ENCODE measurements around the gene UBXN11.
"Not testable (repeated sequence)": the region's sequence is repeated elsewhere in the genome, so short reads cannot be mapped to it uniquely, and the experiment has no call there.

The UBXN11 gene

DNA sequence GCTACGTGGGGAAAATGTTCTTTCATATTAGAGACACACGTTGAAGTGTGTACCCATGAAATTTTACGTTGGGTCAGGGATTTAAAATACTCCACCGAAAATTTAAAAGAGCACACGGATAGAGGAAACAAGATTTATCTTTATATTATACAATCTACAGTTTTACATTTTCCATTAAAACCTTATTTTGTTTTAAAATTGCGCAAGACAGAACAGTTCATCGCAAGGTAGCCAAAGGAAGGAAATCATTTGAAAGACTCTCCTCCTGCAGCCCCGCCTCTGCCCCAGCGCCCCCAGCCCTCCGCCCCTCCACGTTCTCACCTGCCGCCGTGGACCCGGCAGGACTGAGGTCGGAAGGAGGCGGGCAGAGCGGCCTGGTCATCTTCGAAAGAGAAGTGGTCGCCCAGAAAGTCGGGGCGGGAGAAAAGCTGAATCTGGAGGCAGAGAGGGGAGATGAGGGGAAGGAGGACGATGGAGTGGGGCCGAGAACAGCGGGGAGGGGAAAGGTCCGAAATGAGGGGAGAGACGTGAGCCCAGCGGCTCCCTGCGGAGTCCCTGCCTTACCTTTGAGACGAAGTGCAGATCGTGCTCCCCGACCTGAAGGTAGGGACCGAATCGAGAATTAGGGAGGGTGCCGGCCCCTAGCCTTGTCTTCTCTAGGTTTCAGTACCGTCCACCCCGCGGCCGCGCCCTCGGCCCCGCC lies 29.5 kb upstream of the UBXN11 start:
- no peak for DNase-seq

DNA sequence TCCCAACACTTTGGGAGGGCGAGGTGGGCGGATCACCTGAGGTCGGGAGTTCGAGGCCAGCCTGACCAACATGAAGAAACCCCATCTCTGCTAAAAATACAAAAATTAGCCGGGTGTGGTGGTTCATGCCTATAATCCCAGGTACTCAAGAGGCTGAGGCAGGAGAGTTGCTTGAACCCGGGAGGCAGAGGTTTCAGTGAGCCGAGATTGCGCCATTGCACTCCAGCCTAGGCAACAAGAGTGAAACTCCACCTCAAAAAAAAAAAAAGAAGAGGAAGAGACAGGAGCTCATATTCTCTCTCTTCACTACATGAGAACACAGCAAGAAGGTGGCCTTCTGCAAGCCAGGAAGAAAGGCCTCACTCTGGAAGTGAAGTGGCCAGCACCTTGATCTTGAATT lies 26.9 kb upstream of the UBXN11 start:
- not testable (repeated sequence) for DNase-seq

DNA sequence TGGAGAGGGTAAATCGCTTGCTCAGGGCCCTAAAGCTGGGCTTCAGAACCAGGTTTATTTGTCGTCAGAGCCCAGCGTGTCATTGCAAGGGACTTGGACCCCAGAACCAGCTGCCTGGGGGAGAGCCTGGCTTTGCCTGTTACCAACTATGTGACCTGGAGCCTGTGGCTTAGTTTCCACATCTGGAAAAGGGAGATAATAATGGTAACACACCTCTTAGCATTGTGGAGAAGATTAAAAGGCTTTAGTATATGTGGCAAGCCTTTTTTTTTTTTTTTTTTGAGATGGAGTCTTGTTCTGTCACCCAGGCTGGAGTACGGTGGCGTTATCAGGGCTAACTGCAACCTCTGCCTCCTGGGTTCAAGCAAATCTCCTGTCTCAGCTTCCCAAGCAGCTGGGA lies 23.8 kb upstream of the UBXN11 start:
- no peak for DNase-seq

DNA sequence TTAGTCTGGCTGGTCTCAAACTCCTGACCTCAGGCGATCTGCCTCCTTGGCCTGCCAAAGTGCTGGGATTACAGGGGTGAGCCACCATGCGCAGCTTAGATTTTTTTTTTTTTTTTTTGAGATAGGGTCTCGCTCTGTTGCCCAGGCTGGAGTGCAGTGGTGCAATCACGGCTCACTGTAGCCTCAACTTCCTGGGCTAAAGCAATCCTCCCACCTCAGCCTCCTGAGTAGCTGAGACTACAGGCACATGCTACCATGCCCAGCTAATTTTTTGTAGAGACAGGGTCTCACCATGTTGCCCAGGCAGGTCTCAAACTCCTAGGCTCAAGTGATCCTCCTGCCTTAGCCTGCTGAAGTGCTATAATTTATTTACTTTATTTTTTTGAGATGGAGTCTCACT lies 22.9 kb upstream of the UBXN11 start:
- not testable (repeated sequence) for DNase-seq

DNA sequence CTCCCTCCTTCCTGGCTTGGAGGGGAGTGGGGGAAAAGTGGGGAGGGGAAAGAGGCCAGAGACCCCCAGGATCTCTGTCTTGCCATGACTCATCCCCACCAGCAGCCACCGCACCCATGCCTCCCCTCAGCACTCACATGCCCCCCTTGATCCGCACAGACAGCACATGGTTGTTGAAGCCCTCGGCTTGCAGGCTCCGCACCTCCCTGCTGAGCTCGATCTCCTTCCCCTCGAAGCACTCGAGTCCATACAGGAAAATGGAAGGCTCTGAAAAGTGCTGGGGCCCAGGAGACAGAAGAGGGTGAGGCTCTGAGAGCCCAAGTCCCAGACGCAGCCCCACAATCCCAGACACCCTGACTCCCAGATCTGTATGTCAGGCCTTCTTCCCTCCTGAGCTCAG lies 22.2 kb upstream of the UBXN11 start:
- no peak for DNase-seq

DNA sequence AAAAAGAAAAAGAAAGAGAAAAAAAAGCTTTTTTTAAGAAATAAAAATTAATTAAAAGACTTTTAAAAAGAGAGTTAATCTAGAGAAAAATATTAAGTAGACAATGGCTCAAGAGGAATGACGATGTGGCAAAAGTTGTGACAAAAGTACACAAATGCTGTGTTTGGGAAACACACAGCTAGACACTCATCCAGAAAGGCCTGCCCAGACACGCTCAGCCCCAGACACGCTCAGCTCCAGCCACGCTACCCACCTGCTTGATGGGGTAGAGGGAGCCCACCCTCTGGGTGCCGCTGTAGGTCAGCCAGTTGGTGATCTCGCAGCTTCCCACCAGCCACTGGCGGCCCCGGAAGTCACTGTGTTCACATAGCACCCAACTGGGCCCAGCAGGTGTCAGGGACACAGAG lies 21.5 kb upstream of the UBXN11 start:
- no peak for DNase-seq

DNA sequence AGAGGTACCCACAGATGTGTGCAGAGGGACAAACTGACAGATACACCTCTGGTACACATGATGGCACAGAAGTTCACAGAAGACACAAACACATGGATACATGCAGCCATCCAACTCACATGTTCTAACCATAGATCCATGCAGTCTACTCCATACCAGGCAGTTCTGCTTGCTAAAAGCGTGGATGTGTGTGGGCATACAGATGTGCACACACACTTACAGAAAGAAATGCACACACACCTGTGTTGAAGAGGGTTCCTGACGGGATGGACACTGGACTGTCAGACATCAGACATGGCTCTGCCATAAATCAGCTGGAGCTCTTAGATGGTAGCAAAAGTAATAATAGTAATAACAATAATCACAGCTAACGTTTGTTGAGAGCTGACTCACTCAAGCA lies 18.1 kb upstream of the UBXN11 start:
- no peak for DNase-seq

DNA sequence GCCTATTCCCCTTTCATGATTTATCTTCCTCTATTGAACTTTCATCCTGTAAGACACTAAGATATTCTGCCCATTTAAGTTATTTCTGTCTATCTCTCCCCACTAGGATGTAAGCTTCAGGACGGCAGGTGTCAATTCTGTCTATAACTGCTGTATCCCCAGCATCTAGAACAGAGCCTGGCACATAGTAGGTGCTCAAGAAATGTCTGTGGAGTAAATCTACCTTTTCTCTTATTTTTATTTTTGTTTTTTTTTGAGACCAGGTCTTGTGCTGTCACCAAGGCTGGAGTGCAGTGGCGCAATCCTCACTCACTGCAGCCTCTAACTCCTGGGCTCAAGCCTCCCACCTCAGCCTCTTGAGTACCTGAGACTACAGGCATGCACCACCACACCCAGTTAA lies 16.9 kb upstream of the UBXN11 start:
- no peak for DNase-seq

DNA sequence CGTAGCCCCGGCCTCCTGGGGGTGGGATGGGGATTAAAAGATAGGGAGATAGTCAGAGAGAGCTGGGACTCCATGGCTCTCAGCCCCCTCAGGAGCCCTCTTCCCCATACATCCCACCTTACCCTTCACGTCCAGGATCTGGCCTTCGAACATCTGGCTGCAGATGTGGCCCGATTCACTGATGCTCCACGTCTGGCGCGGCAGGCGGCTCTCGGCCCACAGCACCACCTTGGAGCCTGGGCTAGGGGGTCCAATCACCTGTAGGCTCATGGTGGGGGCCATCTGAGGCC lies 15.6 kb upstream of the UBXN11 start:
- DNase-seq, result no peak

DNA sequence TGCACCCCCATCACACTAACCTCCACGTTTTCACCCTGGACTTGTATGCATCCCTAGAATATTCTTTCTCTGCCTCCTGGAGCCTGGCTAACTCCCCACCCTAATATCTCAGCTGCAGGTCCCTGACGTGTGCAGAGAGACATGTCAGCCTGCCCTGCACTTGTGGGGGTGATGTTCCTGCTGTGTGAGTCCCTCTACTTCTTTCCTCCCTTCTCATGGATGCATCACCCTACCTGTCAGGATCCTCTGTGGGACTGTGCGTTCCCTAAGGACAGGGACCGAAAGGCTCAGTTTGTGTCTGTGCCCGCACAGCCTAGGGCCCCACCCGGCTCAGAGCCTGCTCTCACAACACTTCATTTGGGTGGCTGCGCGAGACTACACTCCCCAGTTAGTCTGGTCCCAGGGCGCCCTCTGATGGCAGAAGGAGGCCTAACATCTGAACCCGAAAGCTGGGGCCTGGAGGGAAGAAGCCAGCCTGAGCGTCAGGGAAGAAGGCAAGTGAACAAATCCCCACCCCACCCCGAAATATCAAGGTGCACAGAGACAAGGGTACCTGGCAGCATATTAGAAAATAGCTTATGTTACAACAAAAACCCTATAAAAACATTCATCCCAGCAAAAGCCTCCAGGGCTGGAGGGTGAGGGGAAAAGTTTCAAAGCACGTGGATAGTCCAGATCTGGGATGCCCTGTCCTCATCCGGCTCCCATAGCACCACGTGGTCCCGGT lies 15.0 kb upstream of the UBXN11 start:
- DNase-seq, result peak; percentile 84

DNA sequence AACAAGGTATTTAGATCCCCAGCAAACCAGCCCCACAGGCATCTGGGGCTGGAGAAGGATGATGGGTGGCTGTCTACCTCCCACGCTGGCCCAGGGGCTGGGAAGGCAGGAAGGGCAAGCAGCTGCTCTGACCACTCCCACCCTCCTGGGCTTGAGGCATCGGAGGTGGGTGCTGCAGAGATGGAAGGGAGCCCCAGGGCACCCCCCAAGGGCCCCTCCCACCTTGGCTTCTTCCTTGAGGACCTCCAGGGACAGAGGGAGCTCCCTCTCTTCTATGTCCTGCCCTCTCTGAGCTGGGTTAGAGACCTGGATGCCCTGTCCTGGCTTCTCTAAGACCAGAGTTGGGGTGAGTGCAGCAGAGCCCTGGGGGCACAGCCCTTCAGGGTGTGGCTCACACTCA lies 14.5 kb upstream of the UBXN11 start:
- no peak for DNase-seq

DNA sequence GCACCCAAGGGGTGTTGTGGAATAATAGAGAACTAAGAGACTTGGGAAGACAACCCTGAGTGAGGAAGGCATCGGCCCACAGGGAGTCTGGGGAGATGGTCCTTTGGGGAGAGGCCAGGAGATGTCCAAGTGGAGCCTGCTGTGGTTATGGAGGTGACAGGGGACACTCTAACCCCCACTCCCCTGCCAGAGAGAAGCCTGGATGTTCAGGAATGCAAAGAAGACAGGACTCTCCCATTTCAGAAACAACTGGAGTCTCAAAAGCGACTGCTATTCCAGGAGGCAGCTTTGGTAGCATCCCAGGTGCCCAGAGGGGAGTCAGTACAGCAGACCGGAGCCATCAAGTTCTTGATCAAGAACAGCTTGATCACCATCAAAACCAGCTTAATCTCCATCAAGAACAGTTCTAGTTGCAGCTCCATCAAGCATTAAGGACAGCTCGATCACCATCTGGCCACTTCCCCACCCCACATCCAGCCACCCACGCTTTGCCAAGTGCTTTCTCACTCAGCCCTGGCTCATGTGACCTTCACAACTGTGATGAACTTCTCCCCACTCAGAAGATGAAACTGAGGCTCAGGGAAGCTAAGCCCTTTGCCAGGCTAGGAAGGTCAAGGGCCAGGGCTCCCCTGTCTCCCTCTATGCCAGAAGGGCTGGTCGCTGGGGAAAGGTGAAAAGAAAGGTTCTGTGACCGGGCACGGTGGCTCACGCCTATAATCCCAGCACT lies 12.1 kb upstream of the UBXN11 start:
- no peak for DNase-seq

DNA sequence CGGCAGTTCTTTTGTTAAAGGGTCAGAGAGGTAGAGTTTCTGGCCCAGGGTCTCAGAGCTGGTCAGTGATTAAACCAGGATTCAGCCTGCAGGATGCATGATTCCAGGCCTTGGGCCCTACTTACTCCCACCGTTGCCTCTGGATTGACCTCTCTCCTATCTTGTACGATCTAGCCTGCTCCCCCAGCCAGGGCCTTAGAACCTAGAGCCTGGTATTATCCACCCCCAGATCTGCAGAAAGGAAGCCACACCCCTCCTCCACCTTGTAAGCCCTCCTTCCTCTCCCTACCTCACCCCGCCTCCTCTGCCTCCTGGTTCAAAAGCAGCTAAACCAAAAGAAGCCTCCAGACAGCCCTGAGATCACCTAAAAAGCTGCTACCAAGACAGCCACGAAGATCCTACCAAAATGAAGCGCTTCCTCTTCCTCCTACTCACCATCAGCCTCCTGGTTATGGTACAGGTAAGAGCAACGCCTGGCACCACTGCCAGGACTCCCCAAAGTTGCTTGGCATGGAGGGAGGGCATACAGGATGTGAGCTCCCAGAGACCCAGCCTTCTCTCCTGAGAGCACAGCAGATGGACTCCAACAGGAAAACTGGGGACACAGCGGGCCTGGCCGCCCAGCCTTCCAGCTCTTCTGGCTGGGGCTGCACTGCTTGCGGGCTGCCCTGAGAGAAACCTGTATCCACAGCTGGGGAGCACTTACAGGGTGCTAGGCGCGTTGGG lies 11.3 kb upstream of the UBXN11 start, which contains the start of gene CD52:
Gene CD52 (plus strand): TSS at position 347 of the 726 bp plus-strand sequence. CDS start 60 bp downstream, at position 407.
- DNase-seq, result no peak

DNA sequence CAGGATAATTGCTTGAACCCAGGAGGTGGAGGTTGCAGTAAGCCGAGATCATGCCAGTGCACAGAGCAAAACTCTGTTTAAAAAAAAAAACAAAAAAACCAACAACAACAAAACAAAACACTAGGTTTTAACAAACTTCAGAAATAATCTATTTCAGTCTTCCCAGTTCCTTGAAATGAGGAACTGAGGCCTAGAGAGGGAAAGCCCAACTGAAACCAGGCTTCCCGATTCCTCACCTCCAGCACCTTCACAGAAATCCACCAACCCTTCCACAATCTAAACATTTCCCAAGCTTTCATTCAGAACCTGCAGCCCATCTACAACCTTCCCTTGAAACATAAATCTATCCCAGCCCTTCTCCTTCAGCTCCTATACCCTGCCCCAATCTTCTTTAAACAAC lies 10.7 kb upstream of the UBXN11 start:
- DNase-seq, result no peak

DNA sequence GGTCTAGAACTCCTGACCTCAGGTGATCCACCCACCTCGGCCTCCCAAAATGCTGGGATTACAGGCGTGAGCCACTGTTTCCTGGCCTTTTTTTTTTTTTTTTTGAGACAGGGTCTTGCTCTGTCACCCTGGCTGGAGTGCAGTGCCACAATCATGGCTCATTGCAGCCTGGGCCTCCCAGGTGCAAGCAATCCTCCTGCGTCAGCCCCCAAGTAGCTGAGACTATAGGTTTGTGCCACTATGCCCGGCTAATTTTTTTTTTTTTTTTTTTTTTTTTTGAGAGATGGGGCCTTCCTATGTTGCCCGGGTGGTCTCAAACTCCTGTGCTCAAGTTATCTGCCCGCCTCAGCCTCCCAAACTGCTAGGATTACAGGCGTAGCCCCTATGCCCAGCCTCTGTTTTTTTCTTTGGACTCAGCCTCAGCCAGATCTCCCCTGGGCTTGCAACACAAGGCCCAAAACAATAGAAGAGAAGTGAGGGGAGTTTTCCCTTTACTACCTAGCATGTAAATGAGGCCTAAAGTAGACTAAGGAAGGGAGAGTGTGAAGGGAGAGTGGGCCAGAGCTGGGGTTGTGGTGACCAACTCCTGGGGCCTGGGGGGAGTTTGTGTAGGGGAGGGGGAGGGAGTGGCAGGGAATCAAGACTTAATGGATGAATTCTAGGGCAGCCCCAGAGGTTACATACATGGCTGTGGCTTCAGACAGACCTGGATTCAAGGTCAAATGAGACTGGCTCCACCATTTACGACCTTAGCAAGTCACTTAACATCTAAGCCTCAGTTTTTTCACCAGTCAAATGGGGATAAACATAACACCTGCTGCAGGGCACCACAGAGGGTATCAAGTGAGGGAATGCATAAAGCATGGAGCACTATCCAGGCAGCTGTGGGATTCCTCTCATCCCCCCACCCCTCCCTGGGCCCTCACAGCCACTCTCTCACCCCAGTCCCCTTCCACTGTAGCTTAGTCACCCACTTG lies 9.7 kb upstream of the UBXN11 start:
- no peak for DNase-seq

DNA sequence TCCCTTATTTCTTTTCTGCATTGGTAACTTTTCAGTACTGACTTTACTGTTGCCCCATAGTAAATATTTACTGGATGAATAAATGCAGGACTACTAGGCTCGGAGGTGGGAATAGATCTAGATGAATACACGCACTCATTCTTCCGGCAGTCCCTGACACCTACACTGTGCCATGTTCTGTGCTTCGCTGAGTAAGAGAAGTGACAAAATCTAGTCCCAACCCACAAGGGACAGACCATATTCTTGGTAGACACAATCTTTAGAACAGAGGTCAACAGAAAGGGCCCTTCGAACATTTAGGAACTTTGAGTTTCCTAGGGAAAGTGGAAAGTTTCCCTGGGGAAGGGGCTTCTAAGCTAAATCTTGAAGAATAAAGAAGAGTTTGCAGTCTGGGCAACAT lies 8.1 kb upstream of the UBXN11 start:
- DNase-seq, result no peak

DNA sequence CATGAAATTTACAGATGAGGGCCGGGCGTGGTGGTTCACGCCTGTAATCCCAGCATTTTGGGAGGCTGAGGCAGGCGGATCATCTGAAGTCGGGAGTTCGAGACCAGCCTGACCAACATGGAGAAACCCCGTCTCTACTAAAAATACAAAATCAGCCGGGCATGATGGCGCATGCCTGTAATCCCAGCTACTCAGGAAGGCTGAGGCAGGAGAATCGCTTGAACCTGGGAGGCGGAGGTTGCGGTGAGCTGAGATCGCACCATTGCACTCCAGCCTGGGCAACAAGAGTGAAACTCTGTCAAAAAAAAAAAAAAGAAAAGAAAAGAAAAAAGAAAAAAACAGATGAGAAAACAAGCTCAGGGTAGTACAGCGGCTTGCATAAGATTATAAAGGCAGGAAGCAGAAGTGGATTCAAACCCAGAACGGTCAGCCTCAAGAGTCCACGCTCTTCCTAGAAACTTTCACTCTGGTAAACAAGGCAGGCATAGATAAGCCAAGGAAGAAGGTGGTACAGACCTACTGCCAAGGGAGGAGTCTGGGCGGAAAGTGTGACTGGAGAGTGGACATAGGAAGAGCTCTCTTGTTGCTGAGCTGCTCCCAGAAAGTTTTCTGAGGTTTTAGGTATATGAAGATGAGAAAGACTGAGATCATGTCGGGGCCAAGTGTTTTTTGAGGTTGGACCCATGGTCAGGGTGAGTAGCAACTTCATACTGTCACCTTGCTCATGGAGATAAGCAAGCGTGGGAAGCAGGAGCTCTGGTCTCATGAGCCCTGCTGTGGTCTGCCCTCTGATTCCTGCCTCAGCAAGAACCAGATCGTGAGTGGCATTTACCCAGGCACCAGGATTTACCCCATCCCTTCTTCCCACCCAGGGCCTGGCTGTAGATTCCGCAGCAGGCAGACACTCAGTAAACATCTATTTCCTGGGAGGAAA lies 1.8 kb upstream of the UBXN11 start:
- not testable (repeated sequence) for DNase-seq

DNA sequence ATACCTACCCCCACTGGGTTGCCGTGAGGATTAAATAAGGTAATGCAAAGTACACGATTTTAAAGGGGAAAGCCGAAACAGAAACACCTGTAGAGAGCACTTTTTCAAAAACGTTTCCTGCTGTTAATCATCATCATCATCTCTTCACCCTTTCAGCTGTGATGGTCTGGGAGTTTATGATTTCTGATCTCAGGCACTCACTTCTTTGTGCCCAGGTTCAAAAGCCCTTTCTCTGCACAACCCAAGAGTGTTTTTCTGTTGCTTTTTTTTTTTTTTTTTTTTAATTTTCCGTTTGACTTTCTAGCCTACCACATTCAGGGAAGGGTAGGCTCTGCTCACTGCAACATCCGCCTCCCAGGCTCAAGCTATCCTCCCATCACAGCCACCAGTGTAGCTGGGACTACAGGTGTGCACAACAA lies 936 bp upstream of the UBXN11 start:
- DNase-seq, result no peak

DNA sequence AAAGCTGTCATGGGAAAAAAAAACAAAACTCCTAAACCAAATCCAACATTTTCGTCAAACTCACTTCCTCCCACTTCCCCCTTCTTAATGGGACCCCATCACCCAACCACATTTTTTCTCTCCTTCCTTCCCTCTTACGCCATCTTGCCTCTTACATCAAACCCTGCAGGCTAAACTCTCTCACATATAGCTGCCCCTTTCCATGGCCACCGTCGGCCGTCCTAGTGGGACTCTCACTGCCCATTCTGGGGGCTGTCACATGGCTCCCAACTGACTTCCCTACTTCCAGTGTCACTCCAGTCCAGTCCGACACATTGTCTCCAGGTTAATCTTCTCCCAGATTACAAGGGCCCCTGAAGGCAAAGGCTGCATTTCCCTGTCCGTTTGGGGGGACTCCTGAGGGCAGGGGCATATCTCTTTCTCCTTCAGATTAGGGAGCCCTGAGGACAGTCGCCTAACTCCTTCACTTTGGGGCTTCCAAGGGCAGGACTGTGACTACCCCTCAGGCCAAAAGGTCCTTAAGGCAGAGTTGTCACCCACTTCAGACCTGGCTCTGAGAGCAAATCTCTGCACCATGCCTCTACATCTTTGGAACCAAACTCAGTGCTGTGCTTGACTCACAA lies 658 bp downstream of the UBXN11 start:
- DNase-seq, result no peak

DNA sequence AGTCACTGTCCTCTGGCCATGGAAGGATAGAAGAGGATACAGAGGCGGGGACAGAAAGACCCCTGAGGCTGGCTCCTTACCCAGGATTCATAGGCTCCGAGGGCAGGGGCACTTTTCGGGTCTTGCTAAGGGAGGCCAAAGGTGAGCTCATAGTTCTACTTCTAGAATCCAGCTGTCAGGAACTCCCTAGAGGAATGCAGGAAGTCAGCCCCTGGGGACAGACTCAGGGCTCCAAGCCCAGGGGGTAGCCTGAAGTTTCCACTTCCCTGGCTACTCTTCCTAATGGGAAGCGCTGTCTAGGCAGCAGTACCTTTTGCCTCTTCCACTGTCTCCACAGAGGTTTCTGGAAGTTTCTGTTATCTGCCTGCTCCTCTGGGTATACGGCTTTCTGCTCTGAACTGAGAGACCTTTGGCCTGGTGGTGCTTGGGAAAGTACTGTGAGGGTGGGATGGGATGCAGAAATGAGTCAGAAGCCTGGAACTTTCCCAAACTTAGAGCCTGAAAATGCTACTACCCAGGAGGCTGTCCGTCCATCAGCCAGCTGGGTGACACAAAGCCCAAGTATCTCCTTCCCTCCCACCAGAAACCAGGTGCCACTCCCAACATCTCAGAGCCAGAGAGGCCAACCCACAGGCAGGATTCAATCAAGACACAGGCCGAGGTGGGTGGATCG lies 3.6 kb downstream of the UBXN11 start:
- peak; percentile 94 for DNase-seq

All from EL (cell line).